Iris pigment epithelial cell (primary cell): ENCODE measurements around the gene ADSS1.
"Not testable (repeated sequence)": the region's sequence is repeated elsewhere in the genome, so short reads cannot be mapped to it uniquely, and the experiment has no call there.

Experiments
- DNase-seq: peaks from one replicate; pipeline ENCODE4 v3.0.0-alpha.2; 2011; ENCODE audit warnings: low read depth

Gene ADSS1

DNA sequence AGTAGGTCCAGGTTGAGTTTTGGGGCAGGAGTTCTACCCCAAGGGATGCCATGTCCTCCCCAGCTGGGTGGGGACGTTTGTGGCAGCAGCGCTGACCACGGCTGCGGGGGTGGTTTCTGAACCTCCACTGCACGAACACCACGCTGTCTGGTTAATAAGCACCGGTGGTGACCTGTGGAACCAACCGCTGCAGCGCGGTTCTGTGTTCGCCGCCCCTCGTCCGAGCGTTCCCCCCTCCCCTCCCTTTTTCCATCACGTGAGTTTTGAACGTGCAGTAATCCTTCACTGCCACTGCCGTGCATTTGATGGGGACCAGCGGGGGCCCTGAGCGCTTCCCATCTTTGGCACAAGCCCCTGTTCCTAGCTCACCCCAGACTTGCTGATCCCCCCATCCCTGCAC, 6.4 kb upstream of the ADSS1 start:
- no peak for DNase-seq

DNA sequence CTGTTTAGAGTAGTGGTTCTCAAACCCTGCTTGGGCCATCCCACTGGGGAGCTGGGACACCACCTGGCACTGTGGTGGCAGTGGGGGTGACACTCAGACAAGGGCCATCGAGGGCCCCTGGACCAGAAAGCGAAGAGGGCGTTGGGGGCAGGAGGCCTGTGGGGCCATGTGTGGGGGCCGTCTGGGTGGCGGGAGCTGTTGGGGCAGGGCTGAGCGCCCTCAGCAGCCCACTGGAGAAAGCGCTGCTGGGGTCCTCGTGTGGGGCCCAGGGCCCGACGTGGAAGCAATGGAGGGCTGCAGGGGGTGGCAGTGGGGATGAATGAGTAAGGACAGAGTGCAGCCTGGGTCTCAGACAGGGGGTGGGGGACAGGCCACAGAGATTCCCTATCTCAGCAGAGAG, 5.9 kb upstream of the ADSS1 start:
- no peak for DNase-seq

DNA sequence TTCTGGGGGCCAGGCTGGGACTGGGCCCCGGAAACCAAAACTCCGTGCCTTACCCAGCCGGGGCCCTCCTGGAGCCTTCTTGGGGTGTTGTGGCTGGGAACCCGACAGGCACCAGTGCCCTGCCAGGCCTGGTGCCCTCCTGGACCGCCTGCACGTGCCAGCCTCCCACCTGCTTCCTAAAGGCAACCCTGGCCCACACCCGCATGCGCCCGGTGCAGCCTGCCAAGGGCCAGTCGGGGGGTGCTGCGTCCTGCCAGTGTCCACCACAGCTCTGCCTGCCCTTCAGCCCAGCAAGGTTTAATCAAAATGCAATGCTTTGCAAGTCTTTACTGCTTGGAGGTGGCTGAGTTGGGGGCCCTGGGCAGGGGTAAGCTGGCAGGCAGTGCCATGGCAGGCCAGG, 5.2 kb upstream of the ADSS1 start:
- no peak for DNase-seq

DNA sequence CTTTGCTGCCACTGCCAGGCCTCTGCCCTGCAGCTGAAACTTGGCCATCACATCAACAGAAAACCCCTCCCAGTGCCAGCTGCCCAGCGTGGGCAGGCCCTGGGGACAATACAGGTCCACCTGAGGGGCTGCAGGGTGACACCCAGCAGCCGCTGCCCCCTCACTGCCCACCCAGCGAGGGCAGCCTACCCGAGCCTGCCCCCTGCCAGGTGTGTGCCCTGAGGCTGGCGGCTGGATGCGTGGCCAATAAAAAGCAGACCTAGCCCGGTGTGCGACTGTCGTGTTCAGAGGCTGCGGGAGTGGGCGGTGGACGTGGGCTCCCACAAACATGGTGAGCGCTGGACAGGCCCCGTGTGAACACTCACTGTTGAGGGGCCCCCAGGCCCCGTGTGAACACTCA, 4.7 kb upstream of the ADSS1 start:
- DNase-seq = no peak

DNA sequence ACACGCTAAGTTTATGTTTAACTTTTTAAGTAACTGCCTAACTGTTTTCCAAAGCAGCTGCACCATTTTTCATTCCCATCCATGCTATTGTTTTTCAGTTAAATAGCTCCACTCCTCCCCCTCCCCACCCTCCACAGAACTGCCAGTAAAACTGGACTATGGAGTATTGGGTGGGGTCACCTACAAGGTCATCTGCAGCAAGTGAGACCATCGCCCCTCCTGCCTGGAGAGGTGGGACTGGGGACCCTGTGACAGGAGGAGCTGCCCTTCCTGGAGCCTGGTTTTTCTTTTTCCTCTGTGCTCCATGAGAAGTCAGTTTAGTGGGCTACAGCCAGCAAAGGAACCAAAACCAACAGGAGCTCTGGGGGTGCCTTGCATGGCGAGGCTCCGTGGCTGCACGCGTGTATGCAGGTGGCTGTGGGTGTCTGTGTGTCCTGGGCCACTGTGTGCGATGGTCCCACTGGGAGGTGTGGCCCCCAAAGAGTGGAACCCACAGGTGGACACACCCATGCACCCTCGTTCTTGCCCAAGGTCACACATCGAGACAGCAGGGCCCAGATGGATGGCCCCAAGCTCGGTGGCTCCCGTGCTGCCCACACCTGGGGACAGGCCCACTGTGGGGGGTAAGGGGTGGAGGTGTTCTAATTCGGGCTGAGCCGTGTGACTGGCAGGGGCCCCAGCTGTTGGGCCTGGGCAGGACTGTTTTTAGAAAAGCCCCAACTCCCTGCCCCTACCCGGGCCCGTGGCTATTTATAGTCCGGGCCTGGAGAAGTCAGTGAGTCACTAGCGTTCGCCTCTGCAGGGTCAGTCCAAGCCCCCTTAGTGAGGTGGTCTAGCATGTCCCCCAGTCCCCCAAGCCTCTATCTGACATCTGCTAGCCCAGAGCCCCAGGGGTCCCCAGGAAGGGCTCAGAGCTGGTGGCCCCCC, 2.3 kb upstream of the ADSS1 start:
- DNase-seq = no peak

DNA sequence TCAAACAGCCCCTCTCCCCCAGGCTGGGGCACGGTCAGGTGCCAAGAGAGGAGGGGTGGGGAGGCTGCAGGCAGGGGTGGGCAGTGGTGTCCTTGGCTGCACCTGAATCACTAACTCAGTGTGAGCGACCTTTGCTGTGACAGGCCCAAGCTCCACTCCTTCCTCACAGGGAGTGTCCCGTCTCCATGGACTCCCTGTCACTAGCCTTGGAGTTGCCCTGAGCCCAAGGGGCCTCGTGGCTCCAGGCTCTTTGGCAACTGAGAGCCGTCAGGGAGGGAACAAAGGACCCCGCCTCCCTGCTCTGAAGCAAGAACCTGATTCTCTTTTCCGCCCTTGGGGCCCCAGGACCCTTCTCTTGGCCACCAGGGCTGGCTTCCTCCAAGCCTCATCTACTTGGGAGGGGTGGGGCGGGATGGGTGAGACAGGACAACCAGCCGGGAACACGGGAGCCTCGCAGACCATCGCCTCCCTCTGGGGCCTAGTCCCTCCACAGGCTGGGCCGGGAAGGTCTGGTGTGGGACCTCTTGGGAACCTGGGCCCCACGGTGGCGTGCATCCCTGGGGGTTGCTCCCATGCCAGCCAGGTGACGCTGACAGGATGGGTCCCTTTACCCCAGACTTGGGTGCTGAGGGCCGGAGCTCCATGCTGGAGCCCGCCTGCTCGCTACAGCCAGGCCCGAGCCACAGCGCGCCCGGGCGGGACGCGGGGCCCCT, 935 bp upstream of the ADSS1 start:
- DNase-seq = no peak

DNA sequence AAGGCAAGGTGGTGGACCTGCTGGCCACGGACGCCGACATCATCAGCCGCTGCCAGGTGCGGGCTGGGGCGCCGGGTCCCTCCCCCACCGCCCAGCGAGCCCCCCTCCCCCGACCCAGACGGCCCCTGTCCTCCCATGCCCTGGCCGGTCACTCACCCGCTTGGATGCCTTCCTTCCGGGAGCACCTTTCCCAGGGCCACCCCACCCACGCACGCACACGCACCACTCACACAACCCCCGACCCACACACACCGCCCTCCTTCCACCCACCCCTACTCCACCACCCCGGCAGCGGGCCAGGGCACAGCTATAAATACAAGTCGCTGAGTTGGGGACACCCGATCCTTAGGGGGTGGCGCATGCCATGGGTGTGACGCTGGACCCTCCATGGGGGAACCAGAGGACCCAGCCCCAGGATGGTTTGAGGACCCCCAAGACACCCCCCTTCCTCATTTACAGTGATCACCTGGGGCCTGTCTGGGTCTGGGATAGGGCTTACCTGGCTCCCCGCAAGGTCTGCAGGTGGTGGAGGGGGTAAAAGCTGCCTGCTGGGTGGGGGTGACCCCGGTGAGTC, 465 bp downstream of the ADSS1 start:
- no peak for DNase-seq

DNA sequence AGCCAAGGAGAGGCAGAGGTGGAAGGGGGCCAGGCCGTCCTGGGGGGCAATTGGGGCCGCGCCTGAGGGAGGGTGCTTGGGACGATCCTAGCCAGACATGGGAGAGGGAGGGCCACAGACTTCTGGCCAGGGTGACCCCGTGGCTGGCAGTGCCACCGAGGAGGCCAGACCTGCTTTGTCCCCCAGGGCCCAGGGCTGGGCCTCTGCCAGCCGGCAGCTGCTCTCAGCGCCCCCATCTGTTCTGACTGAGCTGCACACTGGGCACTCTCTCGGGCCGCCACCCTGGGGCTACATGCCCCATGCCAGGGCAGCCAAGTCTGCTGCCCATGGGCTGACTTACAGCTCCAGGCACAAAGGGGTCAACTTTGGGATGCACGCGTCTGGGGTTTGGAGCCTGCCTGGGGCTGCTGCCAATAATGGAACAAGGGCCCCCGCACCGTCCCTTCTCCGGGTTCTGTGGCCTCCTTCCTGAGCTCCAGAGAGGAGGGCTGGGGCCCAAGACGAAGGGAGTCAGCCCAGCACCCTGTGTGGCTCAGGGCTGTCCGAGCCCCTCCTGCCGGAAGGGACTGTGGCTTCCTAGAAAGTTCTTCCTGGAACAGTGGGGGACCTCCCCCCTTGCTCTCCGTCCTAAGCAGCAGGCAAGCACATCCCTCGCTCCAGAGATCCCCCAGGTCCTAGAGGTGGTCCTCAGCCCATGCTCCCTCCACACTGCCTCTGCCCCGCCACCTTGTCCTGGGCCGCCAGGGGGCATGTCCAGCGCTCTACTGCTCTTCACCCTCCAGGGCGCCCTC, 1.1 kb downstream of the ADSS1 start:
- DNase-seq = peak; percentile 43

DNA sequence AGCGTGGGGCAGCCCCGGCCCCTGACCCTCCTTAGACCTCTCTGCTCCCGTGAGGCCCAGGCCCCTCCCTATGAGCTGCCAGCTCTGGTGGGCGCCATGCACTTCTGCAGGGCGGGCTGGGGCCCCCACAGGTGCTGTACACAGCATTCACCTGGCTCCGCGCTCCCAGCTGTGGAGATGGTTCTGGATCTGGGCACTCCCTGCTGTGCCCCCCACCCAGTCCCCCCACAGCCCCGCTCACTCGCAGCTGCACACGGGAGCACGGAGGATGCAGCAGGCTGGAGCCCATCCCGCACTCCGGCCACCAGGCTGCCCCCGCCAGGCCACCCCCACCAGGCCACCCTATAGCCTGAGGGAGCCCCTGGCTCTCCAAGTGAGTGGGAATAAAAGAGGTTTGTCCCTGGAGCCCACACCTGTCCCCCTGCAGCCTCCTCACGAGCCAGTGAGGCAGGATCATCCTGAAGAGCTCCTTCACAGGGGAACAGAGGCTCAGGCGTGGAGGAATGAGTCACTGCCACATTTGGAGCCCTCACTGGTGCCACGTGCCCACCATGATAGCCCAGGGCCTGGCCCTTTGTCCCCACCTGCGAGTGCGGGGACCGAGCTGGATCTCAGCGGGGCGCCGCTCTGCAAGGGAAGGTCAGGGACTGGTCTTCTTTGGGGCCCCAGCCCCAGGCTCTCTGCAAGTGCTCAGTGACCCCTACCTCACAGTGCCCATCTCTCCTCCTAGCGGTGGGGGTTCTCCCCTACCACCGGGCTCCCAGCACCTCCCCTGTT, 1.9 kb downstream of the ADSS1 start:
- no peak for DNase-seq

DNA sequence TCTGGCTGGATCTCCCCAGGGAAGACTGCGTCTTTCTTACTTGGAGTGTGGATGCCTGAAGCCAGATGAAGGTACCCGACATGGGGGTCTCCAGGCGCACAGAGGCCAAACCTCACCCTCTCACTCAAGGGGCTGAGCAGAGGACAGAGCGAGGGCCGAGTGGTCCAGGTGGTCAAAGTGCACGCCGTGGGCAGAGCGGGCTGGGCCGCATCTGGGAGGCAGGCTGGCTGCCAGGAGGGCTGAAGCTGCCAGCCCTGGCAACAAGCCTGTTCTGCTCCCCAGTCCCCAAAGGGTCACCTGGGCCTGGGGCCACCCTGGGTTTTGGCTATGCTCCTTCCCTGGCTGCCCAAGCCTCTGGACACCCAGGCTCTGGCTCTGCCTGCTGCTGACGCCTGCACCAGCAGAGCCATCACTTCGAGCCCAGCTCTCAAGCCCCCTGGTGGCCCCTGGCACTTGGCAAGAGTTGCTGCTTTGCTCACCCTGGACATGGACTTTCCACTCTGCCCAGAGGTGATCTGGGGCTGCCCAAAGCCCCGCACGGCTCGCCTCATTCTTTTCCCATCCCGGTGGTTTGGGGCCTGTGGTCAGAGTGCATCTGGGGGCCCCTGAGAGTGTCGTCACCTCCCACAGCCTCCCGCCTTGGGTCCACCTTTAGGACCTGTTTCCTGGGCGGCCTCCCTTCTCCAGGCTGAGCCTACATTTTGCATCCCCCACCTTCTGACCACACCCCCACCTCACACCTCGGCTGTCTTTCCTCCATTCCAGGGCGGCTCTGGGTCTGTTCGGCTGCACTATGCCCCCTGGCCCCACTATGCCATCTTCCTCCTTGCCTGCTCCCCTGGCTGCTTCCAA, 2.8 kb downstream of the ADSS1 start:
- no peak for DNase-seq

DNA sequence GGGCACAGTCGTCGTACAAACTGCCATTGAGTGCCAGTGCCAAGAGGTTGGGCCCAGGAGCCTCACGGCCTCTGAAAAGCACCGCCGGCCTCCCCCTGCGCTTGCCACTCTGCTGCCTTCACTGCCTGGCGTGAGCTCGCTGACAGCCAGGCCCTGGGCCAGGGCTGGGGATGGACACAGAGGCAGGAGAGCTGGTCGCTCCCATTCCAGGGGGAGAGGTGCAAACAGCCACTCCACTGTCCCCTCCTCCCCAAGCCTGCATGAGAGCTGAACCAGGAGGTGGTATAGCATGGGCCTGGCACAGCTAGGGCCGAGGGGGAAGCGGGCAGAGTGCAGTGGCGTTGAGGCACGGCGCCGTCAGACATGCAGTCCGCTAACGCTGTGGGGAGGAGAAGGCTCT, 4.6 kb downstream of the ADSS1 start:
- DNase-seq = no peak

DNA sequence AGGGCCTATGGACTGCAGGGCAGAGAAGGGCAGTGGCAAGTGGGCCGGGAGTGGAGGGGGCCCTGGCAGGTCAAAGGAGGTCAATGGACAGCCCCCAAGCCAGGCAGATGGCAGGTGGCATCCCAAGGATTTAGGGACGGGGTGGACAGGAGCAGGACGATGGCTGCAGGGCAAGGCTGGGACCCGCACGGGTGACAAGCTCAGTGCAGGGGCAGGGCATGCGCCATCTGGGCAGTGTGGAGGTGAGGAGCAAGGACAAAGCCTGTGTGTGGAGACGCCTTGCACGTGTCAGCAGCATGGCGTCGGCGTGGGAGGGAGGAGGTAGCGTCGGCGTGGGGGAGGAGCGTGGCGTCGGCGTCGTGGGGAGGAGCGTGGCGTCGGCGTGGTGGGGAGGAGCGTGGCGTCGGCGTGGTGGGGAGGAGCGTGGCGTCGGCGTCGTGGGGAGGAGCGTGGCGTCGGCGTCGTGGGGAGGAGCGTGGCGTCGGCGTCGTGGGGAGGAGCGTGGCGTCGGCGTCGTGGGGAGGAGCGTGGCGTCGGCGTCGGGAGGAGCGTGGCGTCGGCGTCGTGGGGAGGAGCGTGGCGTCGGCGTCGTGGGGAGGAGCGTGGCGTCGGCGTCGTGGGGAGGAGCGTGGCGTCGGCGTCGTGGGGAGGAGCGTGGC, 5.3 kb downstream of the ADSS1 start:
- DNase-seq = not testable (repeated sequence)

DNA sequence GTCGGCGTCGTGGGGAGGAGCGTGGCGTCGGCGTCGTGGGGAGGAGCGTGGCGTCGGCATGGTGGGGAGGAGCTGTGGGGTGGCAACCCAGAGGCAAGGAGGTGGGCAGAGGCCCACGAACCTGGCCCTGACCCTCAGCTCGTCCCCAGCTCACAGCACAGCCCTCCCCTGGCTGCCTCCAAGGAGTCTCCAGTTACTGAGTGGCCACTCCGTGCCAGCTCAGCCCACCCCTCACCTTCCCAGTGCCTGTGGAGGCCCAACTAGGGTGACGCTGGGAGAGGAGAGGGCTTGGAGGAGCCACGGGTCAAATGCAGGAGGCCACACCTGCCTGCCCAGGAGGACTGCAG, 5.8 kb downstream of the ADSS1 start:
- DNase-seq = no peak

DNA sequence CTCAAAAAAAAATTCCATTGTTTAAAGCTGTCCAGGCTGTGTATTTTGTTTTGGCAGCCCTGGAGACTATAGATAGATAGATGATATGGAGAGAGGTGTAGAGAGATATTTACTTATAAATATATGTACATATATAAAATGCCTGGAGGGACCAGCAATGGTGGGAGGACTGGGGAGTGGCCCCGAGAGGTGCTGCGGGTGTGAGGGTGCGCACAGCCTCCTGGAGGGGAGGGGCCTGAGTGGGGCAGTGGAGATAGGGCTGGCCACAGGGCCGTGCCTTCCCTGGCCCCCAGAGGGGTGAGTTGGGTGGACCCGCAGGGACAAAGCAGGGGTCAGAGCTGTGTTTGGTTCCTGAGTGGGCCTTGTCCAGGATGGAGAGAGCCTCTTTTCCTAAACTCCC, 6.5 kb downstream of the ADSS1 start:
- DNase-seq = no peak

DNA sequence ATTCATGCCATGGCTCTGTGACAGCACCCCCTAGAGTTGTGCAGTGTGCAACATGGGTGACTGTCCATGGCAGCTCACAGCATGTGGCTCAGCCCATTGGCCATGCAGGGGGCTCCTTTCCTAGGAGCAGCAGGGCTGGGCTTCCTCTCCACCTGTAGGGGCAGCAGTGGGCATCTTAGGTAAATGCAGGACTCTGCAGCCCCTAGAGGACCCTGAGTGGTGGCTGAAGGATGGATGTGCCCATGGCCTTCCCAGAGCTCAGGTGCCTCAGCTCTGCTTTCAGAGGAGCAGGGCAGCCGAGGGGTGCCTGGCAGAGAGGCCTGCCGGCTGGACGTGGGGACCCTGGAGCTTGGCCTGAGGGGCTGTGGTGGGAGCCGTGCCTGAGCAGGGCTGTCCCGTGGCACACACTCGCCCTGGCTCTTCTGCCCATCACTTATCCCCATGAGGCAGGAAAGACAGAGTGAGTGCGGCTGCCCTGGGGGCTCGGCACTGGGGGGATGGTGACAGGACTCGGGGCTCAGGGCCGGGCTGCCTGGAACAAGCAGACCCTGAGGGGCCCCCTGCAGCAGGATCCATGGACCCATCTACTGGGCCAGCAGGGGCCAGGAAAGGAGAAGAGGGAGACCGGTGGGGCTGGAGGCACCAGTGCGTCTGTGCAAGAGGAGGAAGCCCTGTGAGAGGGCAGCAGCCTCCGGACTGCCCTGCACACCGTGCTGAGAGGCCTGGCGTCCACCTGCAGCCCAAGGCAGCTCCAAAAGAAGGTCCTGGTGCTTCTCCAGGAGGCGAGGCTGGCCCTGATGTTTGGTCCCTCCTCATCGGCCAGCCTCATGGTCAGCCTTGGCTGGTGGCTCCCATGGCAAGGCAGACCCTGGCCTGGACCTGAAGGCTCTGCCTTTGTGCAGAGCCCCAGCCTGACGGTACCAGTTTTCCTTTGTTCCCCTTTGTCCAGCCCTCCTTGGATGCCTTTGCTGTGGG, 7.6 kb downstream of the ADSS1 start:
- no peak for DNase-seq

DNA sequence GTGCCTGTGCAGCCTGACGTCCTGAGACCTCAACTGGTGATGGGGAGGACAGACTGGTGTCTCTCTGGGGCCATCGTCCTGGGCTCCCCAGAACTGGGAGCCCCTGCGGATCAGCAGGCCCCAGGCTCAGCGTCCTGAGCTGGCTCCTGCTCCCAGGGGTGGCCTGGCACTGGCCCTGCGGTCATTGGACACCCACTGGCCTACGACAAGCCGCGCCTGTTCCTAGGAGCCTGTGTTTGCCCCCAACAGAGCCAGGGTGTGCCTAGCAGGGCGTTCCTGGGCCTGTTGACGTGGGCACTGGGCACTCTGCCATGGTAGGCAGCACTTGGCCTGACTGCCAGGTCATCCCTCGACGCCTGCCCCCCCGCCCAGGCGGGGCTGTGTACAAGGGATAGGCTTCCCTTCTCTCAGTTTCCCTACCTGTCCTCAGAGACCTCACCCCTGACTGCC, 8.4 kb downstream of the ADSS1 start:
- no peak for DNase-seq

DNA sequence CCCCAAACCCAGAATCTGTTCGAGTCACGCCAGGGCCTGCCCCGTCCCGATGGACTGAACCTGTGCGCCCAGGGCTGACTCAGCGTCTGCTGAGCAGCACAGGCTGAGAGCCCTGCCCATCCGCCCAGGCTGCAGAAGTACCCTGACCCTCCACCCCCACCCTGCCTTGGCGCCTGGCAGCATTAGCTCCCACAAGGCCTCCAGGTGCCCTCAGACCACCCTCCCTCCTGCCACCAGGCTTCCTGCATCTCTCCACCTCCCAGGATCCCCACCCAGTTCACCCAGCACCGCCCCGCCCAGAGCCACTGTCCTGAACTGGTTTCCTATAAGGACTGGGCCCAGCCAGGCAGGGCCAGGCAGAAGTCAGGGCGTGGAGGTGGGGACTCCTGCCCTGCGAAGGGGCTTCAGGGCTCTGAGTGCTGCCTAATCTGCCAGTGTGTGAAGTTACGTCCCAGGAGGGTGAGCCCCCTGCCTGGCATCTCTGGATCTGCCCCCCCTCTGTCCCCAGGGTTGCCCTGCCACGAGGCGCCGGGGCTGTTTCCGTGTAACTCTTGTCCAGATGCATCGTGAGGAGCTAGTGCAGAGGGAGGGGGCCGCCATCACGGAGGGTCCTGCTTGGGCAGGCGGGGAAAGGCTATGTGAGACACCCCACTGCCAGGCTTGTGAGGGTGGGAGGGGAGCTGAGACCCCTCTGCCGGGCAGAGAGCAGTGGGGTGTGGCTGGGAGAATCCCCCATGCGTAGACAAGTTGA, 9.1 kb downstream of the ADSS1 start:
- DNase-seq = no peak

DNA sequence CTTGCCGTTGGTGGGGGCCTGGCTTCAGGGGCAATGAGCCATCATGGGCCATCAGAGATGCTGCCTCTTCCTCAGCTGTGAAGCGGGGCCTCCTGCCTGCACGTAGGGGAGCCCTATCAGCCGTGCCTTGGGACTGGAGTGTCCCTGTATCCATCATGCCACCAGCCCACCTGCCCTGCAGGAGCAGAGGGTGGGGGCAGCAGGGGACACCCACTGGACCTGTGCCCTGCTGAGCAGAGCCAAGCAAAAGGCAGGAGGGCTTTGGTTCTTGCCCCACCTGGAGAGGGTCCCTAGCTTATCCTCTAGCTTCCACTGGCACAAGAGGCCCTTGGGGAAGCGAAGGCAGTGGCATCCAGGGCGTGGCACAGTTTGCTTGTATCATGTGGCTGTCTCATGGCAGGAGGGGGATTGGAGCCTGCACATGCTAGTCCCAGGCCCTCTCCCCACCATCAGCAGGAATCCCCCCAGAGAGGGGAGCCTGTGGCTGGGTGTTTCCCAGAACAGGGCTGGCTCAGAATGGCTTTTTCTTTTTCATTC, 10.1 kb downstream of the ADSS1 start:
- DNase-seq = no peak
